ENCODE measurements around the gene SFN.

GRCh38 chr1:26828411-26828991 lies 34.4 kb upstream of the SFN start:
- no peak for TF ChIP-seq REST (IDR thresholded peaks at IDR 0.05; ENCODE audit: low read depth)
- TF ChIP-seq CTCF (IDR thresholded peaks at IDR 0.05 in 2 of 3, conservative IDR thresholded peaks at IDR 0.05 in 1 of 3; ENCODE audit: borderline replicate concordance in 1 of 3, insufficient read depth in 1 of 3, low read depth in 2 of 3, low read length in 2 of 3): no peak
- TF ChIP-seq POLR2A (IDR thresholded peaks at IDR 0.05; ENCODE audit: borderline replicate concordance, extremely low read depth, insufficient read depth, insufficient read length): no peak
- TF ChIP-seq ZFX (IDR thresholded peaks at IDR 0.05): no peak
- no peak for TF ChIP-seq TCF7L2 (IDR thresholded peaks at IDR 0.05; ENCODE audit: borderline replicate concordance, extremely low read depth, insufficient read depth, insufficient read length)
- no peak for TF ChIP-seq EZH2phosphoT487 (IDR thresholded peaks at IDR 0.05; ENCODE audit: borderline replicate concordance)
- no peak for TF ChIP-seq ZBTB33 (IDR thresholded peaks at IDR 0.05; ENCODE audit: extremely low read depth, insufficient replicate concordance, low read length)
- no peak for TF ChIP-seq ZNF274 (IDR thresholded peaks at IDR 0.05; ENCODE audit: low read depth, low read length)
- no peak for TF ChIP-seq CBX3 (IDR thresholded peaks at IDR 0.05; ENCODE audit: low read depth)
- TF ChIP-seq EZH2 (IDR thresholded peaks at IDR 0.05): no peak
- no peak for TF ChIP-seq MAX (IDR thresholded peaks at IDR 0.05)
- no peak for TF ChIP-seq ELF1 (IDR thresholded peaks at IDR 0.05; ENCODE audit: borderline replicate concordance, low read depth)
- no peak for TF ChIP-seq YY1 (IDR thresholded peaks at IDR 0.05; ENCODE audit: extremely low read depth, insufficient replicate concordance, low read depth, low read length)
- no peak for TF ChIP-seq SIN3A (IDR thresholded peaks at IDR 0.05; ENCODE audit: low read depth)
